Choroid plexus epithelial cell (primary cell): ENCODE data around the gene MAGEF1.
A peak's percentile ranks its signal among the peaks of the same experiment; 100 is the strongest.

Source experiments
- DNase-seq: peaks from one replicate; pipeline ENCODE4 v3.0.0-alpha.2; 2010; ENCODE audit warnings: low read depth
- H3K4me3 ChIP-seq: 2 replicates; pipeline ENCODE4 v1.5.1; 2011; ENCODE audit warnings: low read depth, mild to moderate bottlenecking, control low read depth, low read length, moderate library complexity
- CTCF ChIP-seq: conservative IDR thresholded peaks from 2 replicates; pipeline ENCODE4 v1.5.1; 2011; ENCODE audit warnings: low read depth, mild to moderate bottlenecking, control low read depth, inconsistent platforms, low read length, moderate library complexity

Gene MAGEF1

GRCh38 chr3:184693011-184693975, 18.6 kb downstream of the MAGEF1 start:
- TF ChIP-seq CTCF = no peak
- no peak for DNase-seq
- H3K4me3 ChIP-seq = no peak overlapping the region

- H3K4me3 ChIP-seq = no peak overlapping the region
- peak; percentile 19 for DNase-seq
- TF ChIP-seq CTCF = no peak
Measured at GRCh38 chr3:184691397-184692231, 20.2 kb downstream of the MAGEF1 start.

- no peak overlapping the region for H3K4me3 ChIP-seq
- DNase-seq = no peak
- TF ChIP-seq CTCF = no peak
Measured at GRCh38 chr3:184690192-184690883, 21.5 kb downstream of the MAGEF1 start.

- no peak for DNase-seq
- no peak overlapping the region for H3K4me3 ChIP-seq
- TF ChIP-seq CTCF = no peak
Measured at GRCh38 chr3:184688882-184689271, 23.0 kb downstream of the MAGEF1 start.

GRCh38 chr3:184688251-184688881, 23.5 kb downstream of the MAGEF1 start:
- no peak overlapping the region for H3K4me3 ChIP-seq
- peak; percentile 13 for TF ChIP-seq CTCF
- peak; percentile 79 for DNase-seq

- TF ChIP-seq CTCF = no peak
- H3K4me3 ChIP-seq = no peak overlapping the region
- no peak for DNase-seq
Measured at GRCh38 chr3:184687363-184688015, 24.4 kb downstream of the MAGEF1 start.
